H54 (cell line): Measurements from ENCODE around the gene LINC00632.

Experiments used
- DNase-seq: peaks from one replicate; pipeline ENCODE4 v3.0.0; 2011; ENCODE audit warnings: low spot score, mixed read lengths; ENCODE audit not compliant: insufficient read length
- FAIRE-seq: peaks from 3 replicates; lab custom pipeline; 2011; peaks lifted over from hg19 to GRCh38; lab: Jason Lieb, UNC
- POLR2A ChIP-seq: IDR thresholded peaks from 2 replicates; pipeline ENCODE4 v1.6.1; 2011; ENCODE audit warnings: low read depth, mild to moderate bottlenecking, low read length

The LINC00632 gene

DNA sequence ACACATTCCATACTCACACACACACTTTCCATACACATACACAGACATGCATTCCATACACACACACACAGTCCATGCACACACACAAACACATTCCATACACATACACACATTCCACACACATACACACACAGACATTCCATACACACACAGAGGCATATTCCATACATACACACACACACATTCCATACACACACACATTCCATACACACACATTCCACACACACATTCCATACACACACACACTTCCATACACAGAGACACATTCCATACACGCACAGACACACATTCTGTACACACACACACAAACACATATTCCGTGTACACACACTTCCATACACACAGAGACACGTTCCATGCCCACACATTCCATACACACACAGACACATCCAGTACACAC is 14.8 kb downstream of the LINC00632 start:
- no peak for FAIRE-seq
- DNase-seq = no peak
- TF ChIP-seq POLR2A = no peak

DNA sequence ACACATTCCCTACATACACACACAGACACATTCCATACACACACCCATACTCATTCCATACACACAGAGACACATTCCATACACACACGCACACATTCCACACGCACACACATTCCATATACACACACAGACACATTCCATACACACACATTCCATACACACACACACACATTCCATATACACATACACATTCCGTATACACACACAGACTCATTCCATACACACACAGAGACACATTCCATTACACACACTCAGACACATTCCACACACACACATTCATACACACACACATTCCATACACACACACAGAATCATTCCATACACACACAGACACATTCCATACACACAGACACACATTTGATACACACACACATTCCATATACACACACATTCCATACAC is 15.2 kb downstream of the LINC00632 start:
- no peak for DNase-seq
- no peak for FAIRE-seq
- no peak for TF ChIP-seq POLR2A

- DNase-seq (no peak), FAIRE-seq (no peak)
- TF ChIP-seq POLR2A = no peak
Measured at GRCh38 chrX:140725500-140725899, 15.9 kb downstream of the LINC00632 start.

DNA sequence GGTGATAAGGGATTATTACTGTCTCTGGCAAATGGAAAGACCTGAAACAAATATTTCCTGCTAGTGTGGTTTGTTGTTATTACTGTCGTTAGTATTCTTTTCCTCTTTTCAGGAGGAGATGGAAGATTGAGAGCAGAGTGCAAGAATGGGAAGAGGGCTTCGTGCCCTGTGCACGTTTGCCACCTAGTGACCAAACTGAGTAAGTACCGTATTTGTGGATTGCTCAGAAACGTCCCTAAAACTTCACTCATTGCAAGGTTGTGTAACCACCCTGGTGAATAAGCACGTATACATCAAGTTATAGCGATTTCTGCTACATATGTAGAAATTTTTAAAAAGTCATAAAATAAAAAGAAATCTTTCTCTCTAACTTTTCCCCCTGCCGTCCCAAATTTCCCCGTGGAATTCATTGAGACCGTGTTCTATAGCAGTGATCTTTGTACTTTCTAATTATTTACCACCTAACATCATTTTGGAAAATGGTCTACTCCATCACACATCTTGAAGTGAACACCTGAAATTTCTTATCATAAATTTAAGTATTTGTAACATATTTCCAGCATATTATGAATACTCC is 24.3 kb downstream of the LINC00632 start:
- FAIRE-seq (peak; percentile 80), DNase-seq (peak; percentile 5)
- no peak for TF ChIP-seq POLR2A

DNA sequence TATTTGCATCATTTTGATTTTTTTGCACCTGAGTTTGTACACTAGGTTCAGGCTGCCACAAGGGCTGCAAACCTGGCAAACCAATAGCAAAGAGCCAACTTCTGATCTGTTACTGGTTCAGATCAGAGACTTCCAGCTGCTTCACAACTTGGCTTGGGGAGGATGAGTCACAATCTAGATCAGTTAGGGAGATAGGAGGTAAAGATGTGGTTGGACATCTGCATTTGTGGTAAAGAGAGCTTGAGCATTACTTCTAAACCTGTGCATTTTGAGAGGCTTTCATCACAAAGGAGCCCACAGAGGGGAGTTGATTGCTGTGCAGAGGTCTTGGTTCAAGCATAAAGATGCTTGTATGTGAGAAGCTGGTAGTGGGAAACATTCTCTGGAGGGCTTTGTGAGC is 34.5 kb downstream of the LINC00632 start:
- DNase-seq (no peak), FAIRE-seq (no peak)
- TF ChIP-seq POLR2A = no peak

GRCh38 chrX:140756941-140757340 is 47.4 kb downstream of the LINC00632 start:
- no peak for TF ChIP-seq POLR2A
- no peak for FAIRE-seq

DNA sequence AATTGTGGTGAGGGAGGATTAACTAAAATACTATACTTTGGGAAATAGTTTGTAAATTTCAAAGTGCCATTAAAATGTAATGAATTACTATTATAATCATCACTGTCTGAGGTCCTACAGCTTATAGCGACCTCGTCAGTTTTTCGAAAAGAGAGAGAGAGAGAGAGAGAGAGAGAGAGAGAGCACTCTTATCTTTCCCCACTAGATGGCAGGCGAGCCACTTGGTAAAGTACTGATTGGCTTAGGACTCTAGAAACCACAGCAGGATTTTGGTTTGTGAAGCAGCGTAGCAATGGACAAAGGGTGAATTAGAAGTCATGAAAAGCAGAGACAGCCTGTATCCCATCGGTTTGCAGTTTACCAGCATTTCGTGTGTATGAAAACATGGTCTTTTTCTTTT is 52.5 kb downstream of the LINC00632 start:
- FAIRE-seq (peak; percentile 80), DNase-seq (no peak)

More at GRCh38 chrX:140756941-140757340, 47.4 kb downstream of the LINC00632 start:
- no peak for DNase-seq

DNA sequence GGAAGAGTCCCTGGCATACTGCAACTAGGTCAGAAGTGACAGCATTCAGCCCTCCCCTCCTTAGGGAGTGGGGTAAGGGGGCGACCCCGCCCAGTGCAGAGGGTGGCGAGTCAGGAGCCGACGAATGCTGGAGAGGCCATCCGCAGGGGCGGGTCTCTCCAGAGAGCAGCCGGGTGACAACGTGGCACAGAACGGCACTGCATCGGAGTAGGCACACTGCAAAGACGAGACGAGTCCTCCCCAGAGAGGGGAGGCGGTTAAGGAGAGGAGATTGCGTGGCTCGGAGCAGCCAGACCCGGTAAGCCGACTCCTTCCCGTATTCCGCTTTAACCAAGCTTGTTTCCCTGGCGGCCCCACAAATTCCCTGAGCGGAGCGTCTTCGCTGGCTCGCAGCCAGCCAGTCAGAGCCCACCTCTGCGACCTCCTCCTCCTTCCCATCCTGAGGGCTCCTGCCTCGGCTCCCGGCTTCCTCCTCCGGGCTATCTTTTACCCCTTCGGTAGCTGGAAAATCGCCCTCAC is 54.9 kb downstream of the LINC00632 start:
- DNase-seq = peak; percentile 26
- no peak for FAIRE-seq
- peak; percentile 75 for TF ChIP-seq POLR2A

More for the DNA sequence above, 52.5 kb downstream of the LINC00632 start:
- TF ChIP-seq POLR2A = no peak

DNA sequence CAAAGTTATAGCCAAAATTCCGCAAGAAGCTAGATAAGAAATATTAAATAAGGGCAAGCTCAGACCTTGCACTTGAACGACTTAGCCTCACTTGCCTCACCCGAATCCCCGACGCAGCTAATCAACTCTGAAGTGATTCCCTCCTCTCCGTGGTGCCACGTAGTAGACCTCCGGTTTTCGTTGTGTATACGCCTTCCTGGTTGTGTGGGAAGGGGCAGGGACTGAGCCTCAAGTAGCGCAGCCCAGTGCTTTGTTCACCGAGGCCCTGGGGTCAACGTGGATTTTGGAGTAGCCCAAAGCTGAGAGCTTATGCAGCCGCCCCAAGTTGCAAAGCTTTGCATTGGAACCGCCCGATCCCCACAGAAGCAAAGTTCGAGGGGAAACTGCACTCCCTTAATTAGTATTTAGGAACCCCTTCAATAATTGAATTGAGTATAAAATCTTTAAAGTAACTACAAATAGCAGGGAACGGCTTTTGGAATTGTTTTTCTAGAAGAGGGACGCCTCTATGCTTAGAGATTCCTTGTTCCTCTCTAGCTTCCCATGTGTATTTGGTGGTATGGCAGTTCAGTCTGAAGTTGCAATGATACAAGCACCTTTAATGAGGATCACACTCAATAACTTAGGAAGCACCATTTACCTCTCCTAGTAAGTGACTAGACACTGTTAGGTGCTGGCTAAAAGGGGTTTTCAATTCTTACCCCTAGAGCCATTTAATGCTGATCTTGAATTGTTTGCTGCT is 55.7 kb downstream of the LINC00632 start:
- peak; percentile 33 for FAIRE-seq
- TF ChIP-seq POLR2A = no peak
- no peak for DNase-seq

GRCh38 chrX:140766024-140766611 is 56.6 kb downstream of the LINC00632 start:
- peak; percentile 62 for FAIRE-seq
- TF ChIP-seq POLR2A = no peak
- no peak for DNase-seq

- no peak for DNase-seq
- TF ChIP-seq POLR2A = no peak
- FAIRE-seq = no peak
Measured at GRCh38 chrX:140767646-140768045, 58.1 kb downstream of the LINC00632 start.

DNA sequence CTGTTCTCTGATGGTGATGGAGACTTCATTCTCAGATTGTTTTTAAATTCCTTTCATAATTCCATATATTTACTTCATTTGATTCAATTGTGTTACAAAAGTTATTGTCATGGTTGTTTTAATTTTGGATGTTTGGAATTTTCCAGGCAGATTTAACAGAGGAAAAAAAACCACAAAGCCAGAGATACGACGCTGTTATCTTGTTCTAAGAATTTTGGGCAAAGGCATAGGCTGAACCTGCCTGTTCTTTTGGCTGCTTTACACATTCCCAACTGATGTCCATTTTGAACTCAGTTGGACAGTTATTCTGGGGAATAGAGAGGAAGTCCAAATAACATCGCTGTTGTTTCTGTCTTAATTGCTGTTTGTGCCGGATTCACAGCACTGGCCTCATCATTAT is 65.7 kb downstream of the LINC00632 start:
- FAIRE-seq = no peak
- TF ChIP-seq POLR2A = no peak
- DNase-seq = no peak

DNA sequence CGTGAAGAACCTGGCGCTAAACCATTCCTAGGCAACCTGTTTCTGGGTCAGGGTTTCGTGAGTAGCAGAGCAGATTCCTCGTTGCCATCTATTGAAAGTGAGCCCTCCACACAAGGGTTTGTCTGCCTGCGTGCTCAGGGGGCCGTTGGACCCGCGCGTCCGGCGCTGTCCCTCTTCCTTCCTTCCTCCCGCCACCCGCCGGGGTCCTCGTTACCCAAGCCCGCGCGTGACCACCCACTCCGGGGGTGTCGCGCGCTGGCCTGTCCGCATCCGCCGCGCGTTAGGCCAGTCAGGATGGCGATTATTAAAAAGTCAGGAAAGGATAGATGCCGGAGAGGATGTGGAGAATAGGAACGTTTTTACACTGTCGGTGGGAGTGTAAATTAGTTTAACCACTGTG is 66.8 kb downstream of the LINC00632 start:
- no peak for TF ChIP-seq POLR2A
- DNase-seq (no peak), FAIRE-seq (no peak)

GRCh38 chrX:140794642-140795041 is 85.1 kb downstream of the LINC00632 start:
- DNase-seq (no peak), FAIRE-seq (no peak)
- TF ChIP-seq POLR2A = no peak
